ENCODE results near the gene ZNF574.

The ZNF574 gene

DNA sequence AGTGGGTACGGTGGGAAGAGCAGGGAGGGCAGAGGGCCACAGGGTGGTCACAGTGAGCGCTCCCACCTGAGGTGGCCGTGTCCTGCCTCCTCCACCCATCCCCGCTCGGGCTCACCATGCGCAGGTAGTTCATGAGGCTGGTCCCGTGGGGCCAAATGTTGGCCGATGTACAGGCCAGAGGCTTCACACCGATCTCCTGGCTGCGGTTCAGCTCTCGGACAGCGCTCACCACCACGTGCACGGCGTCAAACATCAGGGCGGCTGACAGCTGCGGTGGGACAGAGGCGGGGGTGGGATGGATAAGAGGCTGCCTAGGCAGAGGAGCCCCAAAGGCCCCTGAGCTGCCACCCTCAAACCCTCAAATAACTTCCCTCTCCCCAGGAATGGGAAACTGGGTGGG, 21.8 kb upstream of the ZNF574 start:
- no peaks in the 10 kb centered on the region for H3K36me3 ChIP-seq (ENCODE audit: insufficient read depth, low read length)
- no peaks in the 10 kb centered on the region for H3K9me2 ChIP-seq (replicated peaks; ENCODE audit: low read depth, low read length)
- H3K4me1 ChIP-seq (ENCODE audit: insufficient read depth, low read length, poor library complexity, severe bottlenecking): peaks cover 3% of the 10 kb centered on the region
- no peak overlapping the region for H3K4me3 ChIP-seq (ENCODE audit: low read length, poor library complexity, severe bottlenecking)
- no peak overlapping the region for H3K4me2 ChIP-seq (ENCODE audit: low read depth, low read length, poor library complexity, severe bottlenecking)
- no peak for TF ChIP-seq EZH2phosphoT487 (IDR thresholded peaks at IDR 0.05; ENCODE audit: borderline replicate concordance)
- TF ChIP-seq, protein P1, sequence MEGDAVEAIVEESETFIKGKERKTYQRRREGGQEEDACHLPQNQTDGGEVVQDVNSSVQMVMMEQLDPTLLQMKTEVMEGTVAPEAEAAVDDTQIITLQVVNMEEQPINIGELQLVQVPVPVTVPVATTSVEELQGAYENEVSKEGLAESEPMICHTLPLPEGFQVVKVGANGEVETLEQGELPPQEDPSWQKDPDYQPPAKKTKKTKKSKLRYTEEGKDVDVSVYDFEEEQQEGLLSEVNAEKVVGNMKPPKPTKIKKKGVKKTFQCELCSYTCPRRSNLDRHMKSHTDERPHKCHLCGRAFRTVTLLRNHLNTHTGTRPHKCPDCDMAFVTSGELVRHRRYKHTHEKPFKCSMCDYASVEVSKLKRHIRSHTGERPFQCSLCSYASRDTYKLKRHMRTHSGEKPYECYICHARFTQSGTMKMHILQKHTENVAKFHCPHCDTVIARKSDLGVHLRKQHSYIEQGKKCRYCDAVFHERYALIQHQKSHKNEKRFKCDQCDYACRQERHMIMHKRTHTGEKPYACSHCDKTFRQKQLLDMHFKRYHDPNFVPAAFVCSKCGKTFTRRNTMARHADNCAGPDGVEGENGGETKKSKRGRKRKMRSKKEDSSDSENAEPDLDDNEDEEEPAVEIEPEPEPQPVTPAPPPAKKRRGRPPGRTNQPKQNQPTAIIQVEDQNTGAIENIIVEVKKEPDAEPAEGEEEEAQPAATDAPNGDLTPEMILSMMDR (conservative IDR thresholded peaks at IDR 0.05; ENCODE audit: low read length): no peak
- no peaks in the 10 kb centered on the region for H4K20me1 ChIP-seq (ENCODE audit: insufficient read depth, low read length, poor library complexity, severe bottlenecking)
- no peaks in the 10 kb centered on the region for H3K27me3 ChIP-seq (ENCODE audit: insufficient read depth, low read length, poor library complexity, severe bottlenecking)
- no peak overlapping the region for H3K9ac ChIP-seq (ENCODE audit: low read depth, low read length, poor library complexity, severe bottlenecking)
- no peaks in the 10 kb centered on the region for H3K79me2 ChIP-seq (ENCODE audit: insufficient read depth, low read length)
- no peaks in the 10 kb centered on the region for H3K9me3 ChIP-seq (ENCODE audit: insufficient read depth, low read depth, low read length)
- H3F3A ChIP-seq (ENCODE audit: low read depth): no peaks in the 10 kb centered on the region
- H2AFZ ChIP-seq (ENCODE audit: low read length): no peak overlapping the region

DNA sequence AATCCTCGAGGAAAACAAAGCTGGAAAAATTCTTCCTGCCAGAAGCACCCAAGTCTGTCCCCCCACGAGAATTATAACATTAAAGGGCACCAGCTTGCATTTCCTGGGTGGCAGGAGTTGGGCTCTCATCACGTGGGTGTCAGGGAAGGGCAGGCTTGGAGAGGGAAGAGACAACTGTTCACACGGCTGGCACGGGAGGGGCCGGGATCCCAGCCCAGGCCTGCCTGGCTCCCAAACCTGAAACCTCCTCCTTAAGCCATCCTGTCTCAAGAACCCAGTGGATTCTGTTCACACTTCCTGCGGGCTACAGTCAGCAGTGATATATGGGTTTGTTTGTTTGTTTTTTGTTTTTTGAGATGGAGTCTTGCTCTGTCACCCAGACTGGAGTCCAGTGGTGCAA, 18.1 kb upstream of the ZNF574 start:
- H3K4me3 ChIP-seq (ENCODE audit: low read length, poor library complexity, severe bottlenecking): no peak overlapping the region
- no peaks in the 10 kb centered on the region for H3K36me3 ChIP-seq (ENCODE audit: insufficient read depth, low read length)
- H3K9me3 ChIP-seq (ENCODE audit: insufficient read depth, low read depth, low read length): no peaks in the 10 kb centered on the region
- no peaks in the 10 kb centered on the region for H3K27me3 ChIP-seq (ENCODE audit: insufficient read depth, low read length, poor library complexity, severe bottlenecking)
- no peaks in the 10 kb centered on the region for H3K9me2 ChIP-seq (replicated peaks; ENCODE audit: low read depth, low read length)
- H2AFZ ChIP-seq (ENCODE audit: low read length): no peak overlapping the region
- H3K4me2 ChIP-seq (ENCODE audit: low read depth, low read length, poor library complexity, severe bottlenecking): no peak overlapping the region
- no peaks in the 10 kb centered on the region for H3F3A ChIP-seq (ENCODE audit: low read depth)
- H3K9ac ChIP-seq (ENCODE audit: low read depth, low read length, poor library complexity, severe bottlenecking): no peak overlapping the region
- no peaks in the 10 kb centered on the region for H3K4me1 ChIP-seq (ENCODE audit: insufficient read depth, low read length, poor library complexity, severe bottlenecking)
- no peaks in the 10 kb centered on the region for H4K20me1 ChIP-seq (ENCODE audit: insufficient read depth, low read length, poor library complexity, severe bottlenecking)
- TF ChIP-seq, protein P1 (conservative IDR thresholded peaks at IDR 0.05; ENCODE audit: low read length): no peak
- no peak for TF ChIP-seq EZH2phosphoT487 (IDR thresholded peaks at IDR 0.05; ENCODE audit: borderline replicate concordance)
- H3K79me2 ChIP-seq (ENCODE audit: insufficient read depth, low read length): no peaks in the 10 kb centered on the region

DNA sequence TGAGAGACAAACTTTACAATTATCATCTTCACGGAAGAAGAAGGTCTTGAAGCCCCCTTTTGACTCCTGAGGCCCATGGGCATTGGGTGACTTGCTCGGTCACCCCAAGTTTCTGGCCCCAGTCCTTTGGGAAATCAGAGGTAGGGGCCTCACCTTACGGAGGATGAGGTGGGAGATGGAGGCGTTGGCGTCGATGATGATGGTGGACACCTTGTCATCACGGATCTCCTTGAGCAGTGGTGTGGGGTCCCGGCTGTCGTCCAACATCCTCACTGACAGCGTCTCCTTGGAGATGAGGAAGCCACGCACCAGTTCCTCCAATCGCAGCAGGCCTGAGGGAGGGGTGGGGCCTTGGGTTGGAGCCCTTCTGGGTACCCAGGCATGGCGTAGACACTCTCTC, 16.8 kb upstream of the ZNF574 start:
- H3K4me1 ChIP-seq (ENCODE audit: insufficient read depth, low read length, poor library complexity, severe bottlenecking): no peaks in the 10 kb centered on the region
- no peaks in the 10 kb centered on the region for H3K27me3 ChIP-seq (ENCODE audit: insufficient read depth, low read length, poor library complexity, severe bottlenecking)
- no peak overlapping the region for H3K4me2 ChIP-seq (ENCODE audit: low read depth, low read length, poor library complexity, severe bottlenecking)
- no peak overlapping the region for H3K9ac ChIP-seq (ENCODE audit: low read depth, low read length, poor library complexity, severe bottlenecking)
- no peaks in the 10 kb centered on the region for H3K36me3 ChIP-seq (ENCODE audit: insufficient read depth, low read length)
- no peaks in the 10 kb centered on the region for H3K9me2 ChIP-seq (replicated peaks; ENCODE audit: low read depth, low read length)
- H3F3A ChIP-seq (ENCODE audit: low read depth): no peaks in the 10 kb centered on the region
- H2AFZ ChIP-seq (ENCODE audit: low read length): no peak overlapping the region
- TF ChIP-seq, protein P1 (conservative IDR thresholded peaks at IDR 0.05; ENCODE audit: low read length): no peak
- no peak for TF ChIP-seq EZH2phosphoT487 (IDR thresholded peaks at IDR 0.05; ENCODE audit: borderline replicate concordance)
- no peaks in the 10 kb centered on the region for H3K79me2 ChIP-seq (ENCODE audit: insufficient read depth, low read length)
- no peaks in the 10 kb centered on the region for H3K9me3 ChIP-seq (ENCODE audit: insufficient read depth, low read depth, low read length)
- no peaks in the 10 kb centered on the region for H4K20me1 ChIP-seq (ENCODE audit: insufficient read depth, low read length, poor library complexity, severe bottlenecking)
- H3K4me3 ChIP-seq (ENCODE audit: low read length, poor library complexity, severe bottlenecking): no peak overlapping the region

All from Loucy (cell line).